GM19043 (cell line): ENCODE data around the gene FARP2.
A peak's percentile ranks its signal among the peaks of the same experiment; 100 is the strongest.
"Not testable (repeated sequence)": the region's sequence is repeated elsewhere in the genome, so short reads cannot be mapped to it uniquely, and the experiment has no call there.

Source experiments
- ATAC-seq: cut with Tn5 transposase; IDR thresholded peaks from one replicate; pipeline ENCODE4 v1.9.1; 2021; ENCODE audit warnings: low read depth; ENCODE audit not compliant: unreplicated experiment

FARP2 gene

GRCh38 chr2:241355983-241356870 lies at the start of gene FARP2:
Gene FARP2, plus strand, starts transcription at chr2:241356285. Its CDS starts 16,823 bp downstream, at chr2:241373108.
- peak; percentile 73 for ATAC-seq

GRCh38 chr2:241307055-241307454 lies 49.0 kb upstream of the FARP2 start:
- ATAC-seq: no peak

- ATAC-seq: no peak
Measured at GRCh38 chr2:241308267-241308666, 47.8 kb upstream of the FARP2 start.

- no peak for ATAC-seq
Measured at GRCh38 chr2:241308832-241309500, 47.1 kb upstream of the FARP2 start.

GRCh38 chr2:241309684-241310117 lies 46.4 kb upstream of the FARP2 start:
- ATAC-seq: peak; percentile 51

GRCh38 chr2:241310917-241311566 lies 45.0 kb upstream of the FARP2 start:
- ATAC-seq: no peak

GRCh38 chr2:241312082-241312481 lies 44.0 kb upstream of the FARP2 start:
- ATAC-seq: no peak

- ATAC-seq: no peak
Measured at GRCh38 chr2:241313543-241314095, 42.5 kb upstream of the FARP2 start.

GRCh38 chr2:241314226-241315092 lies 41.6 kb upstream of the FARP2 start:
- ATAC-seq: no peak

GRCh38 chr2:241315093-241315878 lies 40.8 kb upstream of the FARP2 start, which contains the start of gene HDLBP:
Gene HDLBP, minus strand, starts transcription at chr2:241315672. Its CDS starts 48,803 bp downstream, at chr2:241266869.
- peak; percentile 54 for ATAC-seq

- peak; percentile 30 for ATAC-seq
Measured at GRCh38 chr2:241315879-241316631, 40.0 kb upstream of the FARP2 start, which contains the start of gene SEPTIN2. Gene SEPTIN2, plus strand, starts transcription at chr2:241315925. Its CDS starts 8,308 bp downstream, at chr2:241324233.

- ATAC-seq: no peak
Measured at GRCh38 chr2:241316825-241317224, 39.3 kb upstream of the FARP2 start.

GRCh38 chr2:241317391-241317790 lies 38.7 kb upstream of the FARP2 start:
- ATAC-seq: no peak

GRCh38 chr2:241318830-241319229 lies 37.3 kb upstream of the FARP2 start:
- ATAC-seq: not testable (repeated sequence)

- ATAC-seq: no peak
Measured at GRCh38 chr2:241320394-241320793, 35.7 kb upstream of the FARP2 start.

- no peak for ATAC-seq
Measured at GRCh38 chr2:241321033-241321432, 35.1 kb upstream of the FARP2 start.

GRCh38 chr2:241321886-241322285 lies 34.2 kb upstream of the FARP2 start:
- ATAC-seq: no peak

GRCh38 chr2:241323778-241324177 lies 32.3 kb upstream of the FARP2 start:
- ATAC-seq: no peak
